ENCODE data around the gene AGK.
A peak's percentile ranks its signal among the peaks of the same experiment; 100 is the strongest.

The AGK gene

DNA sequence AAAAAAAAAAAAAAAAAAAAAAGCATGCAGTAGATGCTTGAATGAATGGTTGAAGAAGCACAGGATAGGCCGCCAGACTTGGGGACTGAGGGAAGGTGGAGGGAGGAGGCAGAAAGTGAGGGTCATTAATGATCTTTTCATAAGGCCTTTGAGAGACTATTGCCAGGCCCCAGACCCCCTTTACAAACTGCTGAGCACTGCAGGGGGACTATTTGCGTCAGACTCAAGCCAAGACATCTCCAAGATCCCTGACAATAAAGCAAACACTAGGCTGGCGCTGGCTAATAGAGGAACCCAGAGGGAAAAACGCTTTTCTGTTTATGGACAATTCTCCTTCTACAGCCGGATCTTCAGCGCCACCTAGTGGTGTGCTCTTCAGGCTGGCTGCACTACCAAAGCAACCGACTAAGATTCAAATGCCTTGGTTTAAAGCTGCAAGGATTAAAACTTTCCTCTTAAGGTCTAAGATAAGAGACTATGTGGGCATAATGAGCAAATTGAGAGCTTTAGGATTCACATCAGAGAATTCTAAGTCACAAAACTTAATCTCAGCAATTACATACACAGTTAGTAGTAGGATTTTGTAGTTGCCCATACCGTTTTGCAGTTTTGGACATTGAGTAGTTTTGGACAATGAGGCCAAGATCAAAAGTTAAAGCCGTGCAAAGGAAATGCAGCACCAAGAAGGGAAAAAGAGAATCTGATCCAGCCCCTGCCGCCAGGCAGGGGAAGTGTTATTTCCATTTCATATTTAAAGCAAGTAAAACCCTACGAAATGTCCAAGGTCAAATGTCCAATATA, 17.9 kb upstream of the AGK start:
- no peak overlapping the region for H3K9ac ChIP-seq (ENCODE audit: low read length)
- H3K9me3 ChIP-seq (ENCODE audit: insufficient read depth, low read length) = no peaks in the 10 kb centered on the region
- H3K27ac ChIP-seq (ENCODE audit: low read length) = no peak overlapping the region
- H3K36me3 ChIP-seq (replicated peaks; ENCODE audit: low read depth, low read length) = no peaks in the 10 kb centered on the region
- peak overlapping the region; percentile 48; the same call in 1 of the 2 replicates for H3K4me2 ChIP-seq (ENCODE audit: low read length)
- TF ChIP-seq, protein P1, sequence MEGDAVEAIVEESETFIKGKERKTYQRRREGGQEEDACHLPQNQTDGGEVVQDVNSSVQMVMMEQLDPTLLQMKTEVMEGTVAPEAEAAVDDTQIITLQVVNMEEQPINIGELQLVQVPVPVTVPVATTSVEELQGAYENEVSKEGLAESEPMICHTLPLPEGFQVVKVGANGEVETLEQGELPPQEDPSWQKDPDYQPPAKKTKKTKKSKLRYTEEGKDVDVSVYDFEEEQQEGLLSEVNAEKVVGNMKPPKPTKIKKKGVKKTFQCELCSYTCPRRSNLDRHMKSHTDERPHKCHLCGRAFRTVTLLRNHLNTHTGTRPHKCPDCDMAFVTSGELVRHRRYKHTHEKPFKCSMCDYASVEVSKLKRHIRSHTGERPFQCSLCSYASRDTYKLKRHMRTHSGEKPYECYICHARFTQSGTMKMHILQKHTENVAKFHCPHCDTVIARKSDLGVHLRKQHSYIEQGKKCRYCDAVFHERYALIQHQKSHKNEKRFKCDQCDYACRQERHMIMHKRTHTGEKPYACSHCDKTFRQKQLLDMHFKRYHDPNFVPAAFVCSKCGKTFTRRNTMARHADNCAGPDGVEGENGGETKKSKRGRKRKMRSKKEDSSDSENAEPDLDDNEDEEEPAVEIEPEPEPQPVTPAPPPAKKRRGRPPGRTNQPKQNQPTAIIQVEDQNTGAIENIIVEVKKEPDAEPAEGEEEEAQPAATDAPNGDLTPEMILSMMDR (IDR thresholded peaks at IDR 0.05; ENCODE audit: low read depth, low read length) = peak; percentile 96
- TF ChIP-seq EZH2phosphoT487 (IDR thresholded peaks at IDR 0.05; ENCODE audit: low read depth) = no peak
- no peak overlapping the region for H3K4me3 ChIP-seq (ENCODE audit: low read length)
- H3K27me3 ChIP-seq (ENCODE audit: low read depth, low read length) = peaks cover 5% of the 10 kb centered on the region; the same call in 1 of the 2 replicates
- no peaks in the 10 kb centered on the region for H3K79me2 ChIP-seq (ENCODE audit: low read length)
- H2AFZ ChIP-seq (ENCODE audit: low read depth, low read length) = peak overlapping the region; percentile 86; the same call in 1 of the 2 replicates
- H3K4me1 ChIP-seq (ENCODE audit: low read length) = no peaks in the 10 kb centered on the region
- no peaks in the 10 kb centered on the region for H4K20me1 ChIP-seq (ENCODE audit: insufficient read depth, low read length)

DNA sequence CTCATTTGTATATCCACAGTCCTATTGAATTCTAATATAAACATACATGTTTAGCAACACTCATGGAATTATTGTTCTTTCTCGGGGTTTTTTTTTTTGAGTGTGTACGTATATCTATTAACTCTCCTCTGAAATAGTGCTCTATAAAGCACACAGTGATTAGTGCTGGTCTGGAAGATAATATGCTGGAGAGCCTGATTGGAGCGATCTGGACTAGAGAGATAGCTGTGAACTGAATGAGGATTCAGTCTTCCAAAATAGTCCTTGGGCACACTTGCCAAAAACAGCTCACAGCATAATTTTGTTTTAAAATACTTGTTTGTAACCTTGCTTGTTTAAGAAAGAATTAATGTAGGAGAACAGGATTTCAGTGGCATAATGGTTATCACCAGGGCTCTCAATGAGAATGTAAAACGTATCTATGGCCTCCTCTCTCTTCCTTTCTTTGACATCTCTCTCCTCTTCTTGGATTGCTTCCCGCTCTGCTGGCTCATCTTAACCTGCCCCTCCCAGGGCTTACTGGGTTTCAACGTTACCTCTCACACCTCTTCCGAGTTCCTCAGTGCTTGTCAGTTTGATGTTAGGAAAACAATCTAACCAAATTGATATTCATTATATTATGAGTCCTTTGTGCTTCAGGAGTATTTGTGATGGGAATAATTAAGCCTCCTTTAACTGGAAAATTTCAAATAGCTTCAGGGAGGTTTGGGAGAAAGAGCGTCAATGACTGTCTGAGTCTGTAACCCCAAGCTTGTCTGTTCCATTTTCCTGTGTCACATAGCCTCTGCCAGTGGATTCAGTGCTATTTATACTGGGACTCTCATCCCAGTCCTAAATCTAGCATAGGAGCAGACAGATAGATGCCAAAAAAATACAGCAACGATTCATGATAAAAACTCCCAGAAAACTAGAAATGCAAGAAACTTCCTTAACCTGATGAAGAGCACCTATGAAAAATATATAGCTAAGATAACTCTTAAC, 16.2 kb upstream of the AGK start:
- Histone ChIP-seq H3K79me2 (ENCODE audit: low read length) (no peaks in the 10 kb centered on the region), H2AFZ (ENCODE audit: low read depth, low read length) (no peak overlapping the region), H3K36me3 (replicated peaks; ENCODE audit: low read depth, low read length) (no peaks in the 10 kb centered on the region), H3K27ac (ENCODE audit: low read length) (no peak overlapping the region), H3K4me3 (ENCODE audit: low read length) (no peak overlapping the region), H3K9ac (ENCODE audit: low read length) (no peak overlapping the region), H4K20me1 (ENCODE audit: insufficient read depth, low read length) (no peaks in the 10 kb centered on the region), H3K27me3 (ENCODE audit: low read depth, low read length) (peaks cover 5% of the 10 kb centered on the region; the same call in 1 of the 2 replicates), H3K4me1 (ENCODE audit: low read length) (no peaks in the 10 kb centered on the region), H3K4me2 (ENCODE audit: low read length) (no peak overlapping the region), H3K9me3 (ENCODE audit: insufficient read depth, low read length) (no peaks in the 10 kb centered on the region)
- no peak for TF ChIP-seq EZH2phosphoT487 (IDR thresholded peaks at IDR 0.05; ENCODE audit: low read depth)
- TF ChIP-seq, protein P1 (IDR thresholded peaks at IDR 0.05; ENCODE audit: low read depth, low read length) = no peak

DNA sequence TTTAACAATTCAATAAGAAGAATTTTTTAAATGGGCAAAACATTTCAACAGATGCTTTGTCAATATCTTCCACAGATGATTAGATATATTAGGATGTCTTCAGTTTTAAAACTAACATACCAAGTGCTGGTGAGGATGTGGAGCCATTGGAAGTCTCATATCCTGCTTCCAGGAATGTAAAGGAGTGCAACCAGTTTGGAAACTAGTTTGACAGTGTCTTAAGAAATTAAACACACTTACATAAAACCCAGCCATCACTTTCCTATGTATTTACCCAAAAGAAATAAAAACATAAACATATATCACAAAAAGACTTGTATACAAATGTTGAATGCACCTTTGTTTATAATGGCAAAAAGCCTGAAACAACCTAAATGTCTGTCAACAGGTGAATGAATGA, 13.3 kb upstream of the AGK start:
- Histone ChIP-seq H2AFZ (ENCODE audit: low read depth, low read length) (no peak overlapping the region), H3K27me3 (ENCODE audit: low read depth, low read length) (peaks cover 5% of the 10 kb centered on the region; the same call in 1 of the 2 replicates), H3K27ac (ENCODE audit: low read length) (no peak overlapping the region), H3K4me2 (ENCODE audit: low read length) (no peak overlapping the region), H3K79me2 (ENCODE audit: low read length) (no peaks in the 10 kb centered on the region), H4K20me1 (ENCODE audit: insufficient read depth, low read length) (no peaks in the 10 kb centered on the region), H3K9me3 (ENCODE audit: insufficient read depth, low read length) (no peaks in the 10 kb centered on the region), H3K4me3 (ENCODE audit: low read length) (no peak overlapping the region), H3K36me3 (replicated peaks; ENCODE audit: low read depth, low read length) (no peaks in the 10 kb centered on the region), H3K4me1 (ENCODE audit: low read length) (no peaks in the 10 kb centered on the region), H3K9ac (ENCODE audit: low read length) (no peak overlapping the region)
- TF ChIP-seq, protein P1 (IDR thresholded peaks at IDR 0.05; ENCODE audit: low read depth, low read length) = no peak
- no peak for TF ChIP-seq EZH2phosphoT487 (IDR thresholded peaks at IDR 0.05; ENCODE audit: low read depth)

DNA sequence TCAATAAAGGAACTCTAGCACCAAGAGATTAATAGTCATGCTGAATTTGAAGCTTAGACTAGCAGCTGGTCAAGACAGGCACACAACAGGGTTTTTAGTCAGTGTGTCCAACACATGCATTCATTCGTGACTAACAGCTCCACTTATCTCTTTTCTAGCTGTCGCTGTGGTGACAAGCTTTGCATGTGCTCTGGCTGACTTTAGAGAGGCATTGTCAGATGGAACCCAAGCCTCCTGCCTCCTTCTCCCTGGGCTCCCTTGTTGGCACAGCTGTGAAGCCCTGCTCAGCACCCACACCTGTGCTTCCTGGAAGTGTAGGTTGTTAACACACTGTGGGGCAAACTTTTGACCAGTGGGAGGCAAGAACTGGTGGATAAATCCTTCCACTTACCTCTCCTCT, 9.8 kb upstream of the AGK start:
- Histone ChIP-seq H3K79me2 (ENCODE audit: low read length) (no peaks in the 10 kb centered on the region), H3K4me1 (ENCODE audit: low read length) (no peaks in the 10 kb centered on the region), H3K9ac (ENCODE audit: low read length) (no peak overlapping the region), H3K27me3 (ENCODE audit: low read depth, low read length) (peaks cover 5% of the 10 kb centered on the region; the same call in 1 of the 2 replicates), H3K9me3 (ENCODE audit: insufficient read depth, low read length) (no peaks in the 10 kb centered on the region), H3K4me2 (ENCODE audit: low read length) (no peak overlapping the region), H3K36me3 (replicated peaks; ENCODE audit: low read depth, low read length) (no peaks in the 10 kb centered on the region), H3K27ac (ENCODE audit: low read length) (no peak overlapping the region), H2AFZ (ENCODE audit: low read depth, low read length) (no peak overlapping the region), H4K20me1 (ENCODE audit: insufficient read depth, low read length) (no peaks in the 10 kb centered on the region), H3K4me3 (ENCODE audit: low read length) (no peak overlapping the region)
- TF ChIP-seq, protein P1 (IDR thresholded peaks at IDR 0.05; ENCODE audit: low read depth, low read length) = no peak
- no peak for TF ChIP-seq EZH2phosphoT487 (IDR thresholded peaks at IDR 0.05; ENCODE audit: low read depth)

Data from OCI-LY3 (cell line).